ENCODE results near the gene TRAF4.
"Not testable (repeated sequence)": the region's sequence is repeated elsewhere in the genome, so short reads cannot be mapped to it uniquely, and the experiment has no call there.

The TRAF4 gene

GRCh38 chr17:28794846-28795441, 51.1 kb downstream of the TRAF4 start:
- DNase-seq = not testable (repeated sequence)

DNA sequence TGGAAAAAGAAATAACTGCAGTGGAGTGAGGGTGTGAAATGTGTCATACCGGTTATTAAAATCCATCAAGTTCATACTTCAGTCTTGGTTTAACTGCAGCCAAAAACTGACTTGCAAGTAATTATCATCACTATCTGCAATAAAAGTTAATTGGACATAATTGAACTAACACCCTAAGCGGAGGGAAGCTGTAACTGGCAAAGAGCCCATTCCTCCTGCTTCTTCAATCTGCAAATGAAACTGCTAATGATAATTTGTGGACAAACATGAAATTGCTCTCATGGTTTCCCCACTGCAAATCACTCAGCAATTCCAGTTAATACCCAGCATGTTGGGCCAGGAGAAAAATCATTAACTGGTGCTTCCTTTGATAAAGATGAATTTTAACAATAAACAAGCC, 52.3 kb downstream of the TRAF4 start:
- DNase-seq = no peak

All from 8988T (cell line).